Duodenal mucosa (tissue), 2 donors: ENCODE data around the gene KCNK1.
"Not testable (repeated sequence)": the region's sequence is repeated elsewhere in the genome, so short reads cannot be mapped to it uniquely, and the experiment has no call there.

Experiments used
- H3K27ac ChIP-seq: one replicate; pipeline ENCODE4 v1.7.0; 2013; ENCODE audit warnings: low read depth, low read length
- H3K27me3 ChIP-seq, 2 donors: one replicate each; pipeline ENCODE4 v1.7.0; 2013; ENCODE audit warnings: low read length in 2 of 2, control low read depth in 1 of 2; ENCODE audit not compliant: insufficient read depth in 2 of 2, control insufficient read depth in 1 of 2
- H3K36me3 ChIP-seq, 2 donors: one replicate each; pipeline ENCODE4 v1.7.0; 2013; ENCODE audit warnings: low read length in 2 of 2, control low read depth in 1 of 2; ENCODE audit not compliant: insufficient read depth in 2 of 2, control insufficient read depth in 1 of 2
- H3K4me1 ChIP-seq, 2 donors: one replicate each; pipeline ENCODE4 v1.7.0; 2013; ENCODE audit warnings: low read length in 2 of 2, control low read depth in 1 of 2; ENCODE audit not compliant: insufficient read depth in 2 of 2, control insufficient read depth in 1 of 2
- H3K4me3 ChIP-seq, 2 donors: one replicate each; pipeline ENCODE4 v1.7.0; 2013; ENCODE audit warnings: low read length in 2 of 2, low read depth in 1 of 2
- H3K9ac ChIP-seq, 2 donors: one replicate each; pipeline ENCODE4 v1.7.0; 2013; ENCODE audit warnings: low read length in 2 of 2, low read depth in 1 of 2
- H3K9me3 ChIP-seq, 2 donors: one replicate each; pipeline ENCODE4 v1.7.0; 2013; ENCODE audit warnings: low read length in 2 of 2, control low read depth in 1 of 2; ENCODE audit not compliant: control insufficient read depth in 1 of 2

KCNK1 gene

GRCh38 chr1:233606813-233607212 is 7.1 kb upstream of the KCNK1 start:
- Histone ChIP-seq H3K4me3 (no peak overlapping the region), H3K27me3 (peaks cover 0 to 3% of the 10 kb centered on the region in 2 donors), H3K27ac (no peak overlapping the region), H3K9me3 (peaks cover 3 to 5% of the 10 kb centered on the region in 2 donors), H3K4me1 (peaks cover 6 to 9% of the 10 kb centered on the region in 2 donors), H3K36me3 (no peaks in the 10 kb centered on the region), H3K9ac (no peak overlapping the region)

- peaks cover 3 to 5% of the 10 kb centered on the region in 2 donors for H3K9me3 ChIP-seq
- no peaks in the 10 kb centered on the region for H3K36me3 ChIP-seq
- H3K9ac ChIP-seq: no peak overlapping the region
These were observed 6.4 kb upstream of the KCNK1 start for GRCh38 chr1:233607252-233608119.

GRCh38 chr1:233608988-233609387 is 4.9 kb upstream of the KCNK1 start:
- no peak overlapping the region for H3K4me3 ChIP-seq
- H3K9ac ChIP-seq: no peak overlapping the region
- H3K4me1 ChIP-seq: peaks cover 6 to 9% of the 10 kb centered on the region in 2 donors
- no peaks in the 10 kb centered on the region for H3K36me3 ChIP-seq
- no peak overlapping the region for H3K27ac ChIP-seq
- H3K27me3 ChIP-seq: peaks cover 0 to 5% of the 10 kb centered on the region in 2 donors
- H3K9me3 ChIP-seq: peaks cover 0 to 3% of the 10 kb centered on the region in 2 donors

More at GRCh38 chr1:233607252-233608119, 6.4 kb upstream of the KCNK1 start:
- peaks cover 6 to 9% of the 10 kb centered on the region in 2 donors for H3K4me1 ChIP-seq
- H3K27ac ChIP-seq: no peak overlapping the region
- H3K4me3 ChIP-seq: no peak overlapping the region
- peaks cover 0 to 5% of the 10 kb centered on the region in 2 donors for H3K27me3 ChIP-seq

- no peak overlapping the region for H3K9ac ChIP-seq
- H3K9me3 ChIP-seq: no peaks in the 10 kb centered on the region
- H3K4me3 ChIP-seq: no peak overlapping the region
- H3K27ac ChIP-seq: no peak overlapping the region
- H3K4me1 ChIP-seq: peaks cover 6 to 9% of the 10 kb centered on the region in 2 donors
- H3K36me3 ChIP-seq: no peaks in the 10 kb centered on the region
- peaks cover 0 to 5% of the 10 kb centered on the region in 2 donors for H3K27me3 ChIP-seq
These were observed 4.0 kb upstream of the KCNK1 start for GRCh38 chr1:233609926-233610325.

- no peaks in the 10 kb centered on the region for H3K9me3 ChIP-seq
- H3K36me3 ChIP-seq: no peaks in the 10 kb centered on the region
- no peak overlapping the region for H3K27ac ChIP-seq
- no peak overlapping the region for H3K4me3 ChIP-seq
- peaks cover 7 to 9% of the 10 kb centered on the region in 2 donors for H3K4me1 ChIP-seq
- no peak overlapping the region for H3K9ac ChIP-seq
- peaks cover 0 to 8% of the 10 kb centered on the region in 2 donors for H3K27me3 ChIP-seq
These were observed 3.3 kb upstream of the KCNK1 start for GRCh38 chr1:233610628-233611027.

GRCh38 chr1:233611363-233611762 is 2.5 kb upstream of the KCNK1 start:
- Histone ChIP-seq H3K4me1 (peaks cover 9 to 14% of the 10 kb centered on the region in 2 donors), H3K27me3 (peaks cover 0 to 11% of the 10 kb centered on the region in 2 donors)
- H3K9ac ChIP-seq, H3K9me3 ChIP-seq, H3K27ac ChIP-seq, H3K36me3 ChIP-seq, H3K4me3 ChIP-seq: not testable (repeated sequence)

- Histone ChIP-seq H3K27ac (peak overlapping the region; percentile 89), H3K9me3 (no peaks in the 10 kb centered on the region), H3K9ac (peak overlapping the region; percentile 67 to 80), H3K36me3 (peaks cover 0 to 9% of the 10 kb centered on the region in 2 donors), H3K4me1 (peaks cover 0 to 14% of the 10 kb centered on the region in 2 donors), H3K27me3 (peaks cover 0 to 11% of the 10 kb centered on the region in 2 donors), H3K4me3 (peak overlapping the region; percentile 90 to 95)
These were observed 352 bp downstream of the KCNK1 start for GRCh38 chr1:233614173-233614742.

GRCh38 chr1:233614743-233615521 is 1.0 kb downstream of the KCNK1 start:
- Histone ChIP-seq H3K4me3 (peak overlapping the region; percentile 90 to 95), H3K27me3 (peaks cover 0 to 11% of the 10 kb centered on the region in 2 donors), H3K9ac (peak overlapping the region; percentile 67 to 69), H3K4me1 (peaks cover 0 to 14% of the 10 kb centered on the region in 2 donors), H3K36me3 (peaks cover 0 to 9% of the 10 kb centered on the region in 2 donors), H3K27ac (peak overlapping the region; percentile 50), H3K9me3 (no peaks in the 10 kb centered on the region)

- H3K4me3 ChIP-seq: peak overlapping the region; percentile 90 to 95
- peak overlapping the region; percentile 67 to 69 for H3K9ac ChIP-seq
- peaks cover 0 to 11% of the 10 kb centered on the region in 2 donors for H3K27me3 ChIP-seq
- H3K4me1 ChIP-seq: peaks cover 6 to 14% of the 10 kb centered on the region in 2 donors
- no peak overlapping the region for H3K27ac ChIP-seq
- no peaks in the 10 kb centered on the region for H3K9me3 ChIP-seq
- H3K36me3 ChIP-seq: peaks cover 0 to 9% of the 10 kb centered on the region in 2 donors
These were observed 1.7 kb downstream of the KCNK1 start for GRCh38 chr1:233615571-233615970.
